Right lobe of liver (tissue), 6 donors: ENCODE measurements around the gene HECW1. TPM values are rescaled to one million over a fixed set of nuclear protein-coding genes. Genes with fewer than 3 reads are reported as not detected.

Source experiments
- ATAC-seq, 4 donors: fragments of 200-7000 bp; cut with Tn5 transposase; one replicate each; pipeline ENCODE4 v1.9.1; 2020; ENCODE audit warnings: mild to moderate bottlenecking in 4 of 4, moderate library complexity in 4 of 4
- DNase-seq, 3 donors: peaks; one replicate each; pipeline ENCODE4 v3.0.0-alpha.2; 2020
- H3K27ac ChIP-seq, 3 donors: fragments of 200-600 bp; one replicate each; pipeline ENCODE4 v1.8.0; 2022
- H3K27me3 ChIP-seq, 2 donors: fragments of 200-600 bp; one replicate each; pipeline ENCODE4 v1.8.0; 2022
- H3K36me3 ChIP-seq, 4 donors: fragments of 200-600 bp; sonication (generic) in 1 of 4; one replicate each; pipeline versions ENCODE4 v1.5.1 to v1.8.0; 2017 to 2022; ENCODE audit warnings: control low read depth in 1 of 4
- H3K4me1 ChIP-seq, 4 donors: fragments of 200-600 bp; sonication (generic) in 1 of 4; one replicate each; pipeline versions ENCODE4 v1.5.1 to v1.8.0; 2017 to 2022; ENCODE audit warnings: control low read depth in 1 of 4
- H3K4me3 ChIP-seq, 3 donors: fragments of 200-600 bp; one replicate each; pipeline ENCODE4 v1.8.0; 2022
- H3K9me3 ChIP-seq, 4 donors: fragments of 200-600 bp; sonication (generic) in 1 of 4; one replicate each; pipeline versions ENCODE4 v1.5.1 to v1.8.0; 2017 to 2022; ENCODE audit warnings: control low read depth in 1 of 4
- CTCF ChIP-seq, 4 donors: fragments of 200-600 bp in 3 of 4; fragments of 450-650 bp in 1 of 4; IDR thresholded peaks; one replicate each; pipeline versions ENCODE4 v1.5.1 to v1.8.0; 2016 to 2022; ENCODE audit warnings: antibody characterized with exemption in 4 of 4, mild to moderate bottlenecking in 2 of 4
- POLR2A ChIP-seq: fragments of 450-650 bp; IDR thresholded peaks from one replicate; pipeline ENCODE4 v1.6.1; 2017; ENCODE audit warnings: antibody characterized with exemption, mild to moderate bottlenecking
- WGBS: methylation state at CpG from one replicate; pipeline ENCODE4 v1.1.6; 2018; ENCODE audit warnings: low coverage, low lambda C conversion rate; ENCODE audit not compliant: insufficient coverage; ENCODE audit errors: missing lambda C conversion rate; 5-methylcytosine and 5-hydroxymethylcytosine counted together
- intact Hi-C, 2 donors: fragments of 100-400 bp; cut with DNase I; formaldehyde crosslinking; loops; one replicate each; pipeline versions ENCODE4 v1.11.2 to v1.14.1; 2022
- total RNA-seq, 6 experiments: library from RNA; depleted of rRNA in 2 of 6; stranded (reverse); fragments of >200 nt in 2 of 6; fragmentation: NEBNext Ultra II Directional in 3 of 6; extraction: Animal tissue kit (Norgen Biotek cat#: 25700) in 3 of 6; gene quantifications; one replicate each; pipeline versions ENCODE4 v1.1.0 to v1.2.4, GENCODE V29; 2016 to 2023
- donor health status: DM: no; HTN: yes; CAD: no.
- donor health status: DM: no; HTN: no; CAD: no.
- donor health status: DM: no; HTN: no; CAD: no.
- donor health status: DM: no; HTN: yes; CAD: no.
- donor health status: DM: no; HTN: yes; CAD: no.

Gene HECW1
- total RNA-seq, 6 experiments from 2014 or later: 0.02 to 0.87 (median 0.09) TPM; not detected in 1

DNA sequence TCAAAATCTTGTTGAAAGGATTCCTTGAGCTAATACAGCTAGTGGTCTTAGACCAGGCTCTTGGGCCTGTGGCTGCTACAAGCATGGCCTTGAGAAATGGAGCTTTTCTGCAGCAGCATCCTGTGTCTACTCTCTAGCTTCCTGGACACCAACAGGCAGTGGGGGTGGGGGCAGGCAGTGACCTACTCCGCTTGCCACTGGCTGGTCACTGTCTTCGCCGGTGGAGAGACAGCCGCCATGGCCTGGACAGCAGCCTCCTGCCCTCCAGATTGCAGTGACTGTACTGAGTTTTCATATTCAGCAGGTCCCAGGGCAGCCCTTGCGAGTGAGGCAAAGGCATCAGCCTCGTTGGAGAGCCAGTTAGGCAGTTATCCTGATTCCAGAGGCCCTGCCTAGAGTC, 204.6 kb downstream of the HECW1 start:
- WGBS: 81% methylated on average over 4 of the region's 6 CpGs
- H3K27me3 ChIP-seq: no peaks in the 10 kb centered on the region
- H3K4me1 ChIP-seq: no peaks in the 10 kb centered on the region
- TF ChIP-seq CTCF (IDR thresholded peaks at IDR 0.05) (no peak), POLR2A (no peak)
- intact Hi-C loops: no loop called here
- DNase-seq: no peak
- H3K4me3 ChIP-seq: no peak overlapping the region
- peak in 1 of 4 donors; percentile 31 for ATAC-seq
- no peak overlapping the region for H3K27ac ChIP-seq
- H3K9me3 ChIP-seq: no peaks in the 10 kb centered on the region
- H3K36me3 ChIP-seq: no peaks in the 10 kb centered on the region

DNA sequence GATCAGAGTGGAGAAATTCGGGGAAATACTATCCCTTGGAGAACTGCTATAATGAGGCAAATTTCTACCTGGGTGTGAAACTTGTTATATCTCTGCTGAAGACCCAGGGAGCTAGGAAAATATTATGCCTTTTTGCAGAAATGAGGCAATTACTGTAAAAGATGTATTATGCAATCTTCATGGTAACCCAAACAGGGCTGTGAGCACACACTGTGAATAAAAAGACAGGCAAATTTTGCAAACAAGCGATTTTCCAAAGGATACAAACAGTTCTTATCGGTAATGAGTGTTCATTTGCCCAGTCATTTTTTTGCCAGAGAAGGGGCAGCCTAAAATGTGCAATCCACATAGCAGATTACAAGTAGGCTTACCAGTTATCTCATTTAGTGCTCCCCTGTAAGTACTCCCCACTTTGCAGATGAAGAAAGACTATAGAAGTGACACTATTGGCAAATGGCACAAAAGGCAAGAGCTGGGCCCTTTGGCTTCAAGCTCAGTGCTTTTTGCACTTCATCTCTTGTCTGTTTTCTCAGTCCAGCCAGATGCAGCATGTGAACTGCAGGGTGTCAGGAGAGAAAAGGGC, 205.8 kb downstream of the HECW1 start:
- intact Hi-C loops: no loop called here
- DNase-seq (no peak), ATAC-seq (no peak)
- no peak overlapping the region for H3K4me3 ChIP-seq
- no peaks in the 10 kb centered on the region for H3K36me3 ChIP-seq
- no peaks in the 10 kb centered on the region for H3K4me1 ChIP-seq
- H3K27ac ChIP-seq: no peak overlapping the region
- H3K9me3 ChIP-seq: no peaks in the 10 kb centered on the region
- 38% methylated on average over 3 of the region's 3 CpGs for WGBS
- no peaks in the 10 kb centered on the region for H3K27me3 ChIP-seq
- no peak for TF ChIP-seq POLR2A
- TF ChIP-seq CTCF (IDR thresholded peaks at IDR 0.05): no peak

DNA sequence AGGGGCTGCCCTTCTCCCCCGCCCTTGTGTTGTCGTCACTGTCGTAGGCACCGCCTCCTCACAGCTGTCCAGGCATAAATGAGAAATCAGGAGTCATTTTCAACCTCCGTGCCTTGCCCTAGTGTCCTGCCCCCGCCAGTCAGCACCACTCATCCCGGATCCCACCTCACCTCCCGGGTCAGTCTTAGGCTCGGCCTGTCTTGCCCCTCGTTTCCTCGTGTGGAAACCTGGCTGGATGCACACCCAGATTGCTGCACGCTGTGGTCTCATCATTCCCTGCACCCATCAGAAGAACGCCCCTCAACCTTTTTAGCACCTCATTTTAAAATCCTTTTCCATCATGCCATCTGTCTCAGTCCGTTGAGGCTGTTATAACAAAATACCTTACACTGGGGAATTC, 213.1 kb downstream of the HECW1 start:
- Histone ChIP-seq H3K27me3 (no peaks in the 10 kb centered on the region), H3K4me1 (no peaks in the 10 kb centered on the region), H3K4me3 (no peak overlapping the region), H3K27ac (no peak overlapping the region), H3K36me3 (no peaks in the 10 kb centered on the region), H3K9me3 (no peaks in the 10 kb centered on the region)
- ATAC-seq: no peak
- DNase-seq: no peak
- TF ChIP-seq POLR2A (no peak), CTCF (IDR thresholded peaks at IDR 0.05) (no peak)
- 78% methylated on average over 12 of the region's 14 CpGs for WGBS
- intact Hi-C loops: no loop called here

DNA sequence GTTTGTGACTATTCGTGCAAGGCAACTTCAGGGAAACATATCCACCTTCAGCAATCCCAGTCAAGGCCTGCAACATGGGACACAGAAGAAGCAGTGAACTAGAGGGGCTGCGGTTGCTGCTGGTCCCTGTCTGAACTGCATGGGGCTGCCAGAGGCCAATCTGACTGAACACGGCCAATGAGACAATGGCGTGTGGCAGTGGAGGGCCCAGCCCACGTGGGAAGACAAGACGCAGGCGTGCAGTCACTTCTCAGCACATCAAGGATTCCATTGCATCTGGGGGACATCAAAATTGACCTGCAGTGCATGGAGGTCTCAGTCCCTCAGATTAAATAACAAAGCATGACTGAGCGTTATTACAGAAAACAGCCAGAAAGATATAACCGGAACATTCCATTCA, 215.9 kb downstream of the HECW1 start:
- 60% methylated on average over 5 of the region's 9 CpGs for WGBS
- Histone ChIP-seq H3K27ac (no peak overlapping the region), H3K27me3 (no peaks in the 10 kb centered on the region), H3K36me3 (no peaks in the 10 kb centered on the region), H3K4me3 (no peak overlapping the region), H3K9me3 (no peaks in the 10 kb centered on the region), H3K4me1 (no peaks in the 10 kb centered on the region)
- ATAC-seq (no peak), DNase-seq (no peak)
- TF ChIP-seq CTCF (IDR thresholded peaks at IDR 0.05): no peak
- no peak for TF ChIP-seq POLR2A
- intact Hi-C loops: no loop called here
